Heart left ventricle (tissue), 16 donors: Measurements from ENCODE around the gene MYBL2. TPM values are rescaled to one million over a fixed set of nuclear protein-coding genes. Genes with fewer than 3 reads are reported as not detected.

Experiments
- ATAC-seq, 4 donors: fragments of 200-7000 bp; cut with Tn5 transposase; one replicate each; pipeline ENCODE4 v1.9.1; 2020 to 2022; ENCODE audit warnings: moderate library complexity in 4 of 4, mild to moderate bottlenecking in 3 of 4, moderate number of reproducible peaks in 1 of 4
- DNase-seq, 5 donors: peaks; one replicate each; pipeline ENCODE4 v3.0.0-alpha.2; 2020
- H3K27ac ChIP-seq, 12 donors: fragments of 200-600 bp; sonication (generic) in 4 of 12; one replicate each; pipeline versions ENCODE4 v1.5.0 to v1.8.0; 2016 to 2022; ENCODE audit warnings: mild to moderate bottlenecking in 2 of 12
- H3K27me3 ChIP-seq, 9 donors: fragments of 200-600 bp; sonication (generic) in 2 of 9; one replicate each; pipeline versions ENCODE4 v1.5.1 to v1.8.0; 2016 to 2022; ENCODE audit warnings: mild to moderate bottlenecking in 3 of 9
- H3K36me3 ChIP-seq, 9 donors: fragments of 200-600 bp; sonication (generic) in 2 of 9; one replicate each; pipeline versions ENCODE4 v1.5.0 to v1.8.0; 2018 to 2022; ENCODE audit warnings: mild to moderate bottlenecking in 2 of 9
- H3K4me1 ChIP-seq, 12 donors: fragments of 200-600 bp; sonication (generic) in 4 of 12; one replicate each; pipeline versions ENCODE4 v1.5.0 to v1.8.0; 2016 to 2022; ENCODE audit warnings: mild to moderate bottlenecking in 3 of 12
- H3K4me3 ChIP-seq, 12 donors: fragments of 200-600 bp; sonication (generic) in 4 of 12; one replicate each; pipeline versions ENCODE4 v1.5.0 to v1.8.0; 2017 to 2022; ENCODE audit warnings: mild to moderate bottlenecking in 9 of 12, moderate library complexity in 4 of 12
- H3K9me3 ChIP-seq, 12 donors: fragments of 200-600 bp; sonication (generic) in 4 of 12; one replicate each; pipeline versions ENCODE4 v1.5.0 to v1.8.0; 2016 to 2022; ENCODE audit warnings: mild to moderate bottlenecking in 1 of 12
- POLR2A ChIP-seq, 2 donors: fragments of 450-650 bp; IDR thresholded peaks; one replicate each; pipeline ENCODE4 v1.6.1; 2017; ENCODE audit warnings: antibody characterized with exemption in 2 of 2, mild to moderate bottlenecking in 2 of 2, moderate library complexity in 2 of 2
- WGBS, 4 donors: extraction: QIAGEN DNeasy Blood & Tissue Kit in 2 of 4; methylation state at CpG; one replicate each; pipeline versions ENCODE4 v1.1.5 to v1.1.7; 2013 to 2018; 5-methylcytosine and 5-hydroxymethylcytosine counted together
- intact Hi-C, 10 donors: fragments of 100-400 bp; cut with DNase I; formaldehyde crosslinking; loops; one replicate each; pipeline versions ENCODE4 v1.11.1 to v1.14.2; 2022
- polyA plus RNA-seq, 2 donors: library from polyadenylated mRNA; stranded (reverse); fragments of 200-250 nt; gene quantifications; one replicate each; pipeline ENCODE4 v1.2.3, GENCODE V29; 2013
- total RNA-seq, 9 donors: library from RNA; depleted of rRNA in 2 of 9; stranded (reverse); fragments of >200 nt in 2 of 9; fragmentation: NEBNext Ultra II Directional in 3 of 9; extraction: Animal tissue kit (Norgen Biotek cat#: 25700) in 3 of 9; gene quantifications; one replicate each; pipeline versions ENCODE4 v1.1.0 to v1.2.4, GENCODE V29; 2016 to 2023
- TF ChIP-seq, protein P1 (sequence below), 12 donors: fragments of 200-600 bp; sonication (generic) in 4 of 12; IDR thresholded peaks; one replicate each; pipeline versions ENCODE4 v1.5.0 to v1.8.0; 2018 to 2022; ENCODE audit warnings: antibody characterized with exemption in 12 of 12, mild to moderate bottlenecking in 5 of 12
- donor health status: ischemic (EF 13 %, LVEDD 7.1; RV severe dilation, severe dysfunction).
- donor health status: healthy with polysubstance abuse.
- donor health status: DM: no; HTN: yes; CAD: no.
- donor health status: DM: no; HTN: no; CAD: no.
- donor health status: ischemic (EF 25% LVEDD 6.9; RV normal size, moderate dysfunction).
- donor health status: ischemic (EF 25% LVEDD 5.7; RV mildly dilated, moderate dysfunction).
- donor health status: healthy.
- donor health status: DM: yes; HTN: yes; CAD: no.
- donor health status: ischemic (EF 35%, LVEDD 5.7; RV mildly dilated, moderate dysfunction).
- donor health status: nonischemic (EF 11% LVEDD 7.7; RV severe dilation, severe dysfunction).
- donor health status: DM: yes; HTN: yes; CAD: no.
- donor health status: PGD.
- donor health status: ischemic (EF 29% LVEDD 5.4; RV normal size, mild dysfunction).
- donor health status: nonischemic (EF 23%, LVEDD 6.1; RV moderate dilation, normal function).

Gene MYBL2
- total and polyA plus RNA-seq, 11 donors: 0.07 to 7.9 (median 0.17) TPM; not detected in 2

GRCh38 chr20:43750774-43751166 lies 83.9 kb downstream of the MYBL2 start:
- Histone ChIP-seq H3K4me1 (peaks cover 0 to 29% (median 0%) of the 10 kb centered on the region in 12 donors), H3K9me3 (no peaks in the 10 kb centered on the region), H3K36me3 (no peaks in the 10 kb centered on the region), H3K4me3 (no peak overlapping the region), H3K27me3 (peaks cover 0 to 46% (median 0%) of the 10 kb centered on the region in 9 donors), H3K27ac (no peak overlapping the region)
- TF ChIP-seq, protein P1, sequence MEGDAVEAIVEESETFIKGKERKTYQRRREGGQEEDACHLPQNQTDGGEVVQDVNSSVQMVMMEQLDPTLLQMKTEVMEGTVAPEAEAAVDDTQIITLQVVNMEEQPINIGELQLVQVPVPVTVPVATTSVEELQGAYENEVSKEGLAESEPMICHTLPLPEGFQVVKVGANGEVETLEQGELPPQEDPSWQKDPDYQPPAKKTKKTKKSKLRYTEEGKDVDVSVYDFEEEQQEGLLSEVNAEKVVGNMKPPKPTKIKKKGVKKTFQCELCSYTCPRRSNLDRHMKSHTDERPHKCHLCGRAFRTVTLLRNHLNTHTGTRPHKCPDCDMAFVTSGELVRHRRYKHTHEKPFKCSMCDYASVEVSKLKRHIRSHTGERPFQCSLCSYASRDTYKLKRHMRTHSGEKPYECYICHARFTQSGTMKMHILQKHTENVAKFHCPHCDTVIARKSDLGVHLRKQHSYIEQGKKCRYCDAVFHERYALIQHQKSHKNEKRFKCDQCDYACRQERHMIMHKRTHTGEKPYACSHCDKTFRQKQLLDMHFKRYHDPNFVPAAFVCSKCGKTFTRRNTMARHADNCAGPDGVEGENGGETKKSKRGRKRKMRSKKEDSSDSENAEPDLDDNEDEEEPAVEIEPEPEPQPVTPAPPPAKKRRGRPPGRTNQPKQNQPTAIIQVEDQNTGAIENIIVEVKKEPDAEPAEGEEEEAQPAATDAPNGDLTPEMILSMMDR (IDR thresholded peaks at IDR 0.05): no peak
- no peak for TF ChIP-seq POLR2A (IDR thresholded peaks at IDR 0.05)
- no peak for ATAC-seq
- intact Hi-C loops: loop anchor here in 5 of 10 donors (1.0 to 10.0 kb wide), 7 partner anchors 82 to 444 kb away; no protein-coding TSS in a partner anchor
- no peak for DNase-seq

DNA sequence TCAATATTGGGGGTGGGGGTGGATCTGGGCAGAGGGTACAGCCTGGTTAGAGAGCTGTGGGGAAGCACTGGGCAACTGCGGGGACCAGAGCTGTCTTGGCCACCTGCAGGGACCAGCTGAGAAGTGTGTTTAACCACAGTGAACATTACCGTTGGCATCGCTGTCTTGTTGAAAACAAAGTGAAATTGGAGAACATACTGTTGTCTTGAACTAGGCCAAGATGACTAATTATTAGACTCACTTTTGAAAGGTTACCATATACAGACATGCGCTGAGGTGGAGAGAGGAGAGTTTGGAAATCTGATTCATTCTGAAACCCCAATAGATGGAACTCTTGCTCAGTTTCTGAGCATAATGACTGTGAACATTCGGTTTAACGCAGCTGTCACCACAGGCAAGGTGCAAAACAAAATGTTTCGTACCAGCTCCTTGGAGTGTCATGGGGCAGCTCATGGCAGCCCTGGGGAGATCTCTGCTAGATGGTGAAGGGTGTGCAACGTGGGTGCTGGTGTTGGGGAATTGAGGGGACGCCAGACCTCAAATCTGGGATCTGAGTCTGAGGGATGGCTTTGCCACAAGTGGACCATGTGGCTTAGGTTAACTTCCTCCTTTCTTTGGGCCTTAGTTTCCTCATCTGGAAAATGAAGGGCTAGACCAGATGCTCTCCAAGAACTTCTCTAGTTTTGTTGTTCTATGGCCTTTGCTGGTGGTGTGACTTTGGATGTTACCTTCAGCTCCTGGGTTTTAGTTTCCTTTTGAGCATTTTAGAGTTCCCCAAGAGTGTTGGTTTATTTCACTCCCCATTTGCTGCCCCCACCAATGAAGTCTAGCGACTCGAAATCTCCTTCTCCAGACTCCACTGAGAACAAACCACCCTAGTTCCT lies 84.5 kb downstream of the MYBL2 start:
- no peak for DNase-seq
- intact Hi-C loops: loop anchor here in 5 of 10 donors (2.0 to 10.0 kb wide), 6 partner anchors 81 to 443 kb away; no protein-coding TSS in a partner anchor
- Histone ChIP-seq H3K36me3 (no peaks in the 10 kb centered on the region), H3K4me1 (peaks cover 0 to 29% (median 0%) of the 10 kb centered on the region in 12 donors), H3K4me3 (no peak overlapping the region), H3K27ac (no peak overlapping the region), H3K9me3 (no peaks in the 10 kb centered on the region), H3K27me3 (peaks cover 0 to 40% (median 0%) of the 10 kb centered on the region in 9 donors)
- 76 to 82% (median 79%) methylated on average over 11 of the region's 11 CpGs for WGBS, 4 donors
- ATAC-seq: no peak
- TF ChIP-seq, protein P1 (IDR thresholded peaks at IDR 0.05): no peak
- no peak for TF ChIP-seq POLR2A (IDR thresholded peaks at IDR 0.05)

DNA sequence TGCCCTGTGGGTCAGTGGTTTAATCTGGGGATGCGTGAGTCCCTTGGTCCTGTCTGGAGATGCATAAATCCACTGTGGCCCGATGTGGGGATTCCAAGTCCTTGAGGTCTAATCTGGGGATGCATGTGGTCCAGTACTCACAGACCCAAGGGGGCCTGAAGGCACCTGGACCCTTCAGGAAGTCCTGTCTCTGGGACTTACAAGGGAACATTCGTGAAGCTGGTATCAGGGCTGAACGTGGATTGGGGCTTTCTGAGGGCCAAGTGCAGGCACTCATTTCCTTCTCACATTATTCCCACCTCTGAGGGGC lies 85.1 kb downstream of the MYBL2 start:
- Histone ChIP-seq H3K9me3 (no peaks in the 10 kb centered on the region), H3K4me1 (peaks cover 0 to 29% (median 0%) of the 10 kb centered on the region in 12 donors), H3K27me3 (peaks cover 0 to 40% (median 0%) of the 10 kb centered on the region in 9 donors), H3K4me3 (no peak overlapping the region), H3K27ac (no peak overlapping the region), H3K36me3 (no peaks in the 10 kb centered on the region)
- 64 to 81% (median 75%) methylated on average over 3 to 4 of the region's 4 CpGs for WGBS, 4 donors
- TF ChIP-seq, protein P1 (IDR thresholded peaks at IDR 0.05): no peak
- no peak for TF ChIP-seq POLR2A (IDR thresholded peaks at IDR 0.05)
- DNase-seq (no peak), ATAC-seq (no peak)
- intact Hi-C loops: loop anchor here in 4 of 10 donors (5.0 to 10.0 kb wide), 4 partner anchors 80 to 443 kb away; no protein-coding TSS in a partner anchor

- H3K27me3 ChIP-seq: peaks cover 0 to 40% (median 0%) of the 10 kb centered on the region in 9 donors
- no peaks in the 10 kb centered on the region for H3K36me3 ChIP-seq
- TF ChIP-seq POLR2A (IDR thresholded peaks at IDR 0.05): no peak
- TF ChIP-seq, protein P1 (IDR thresholded peaks at IDR 0.05): no peak
- no peak overlapping the region for H3K4me3 ChIP-seq
- DNase-seq (peak in 4 of 5 donors; percentile 19 to 67 (median 38)), ATAC-seq (peak; percentile 24 to 77 (median 55))
- no peak overlapping the region for H3K27ac ChIP-seq
- intact Hi-C loops: loop anchor here in 4 of 10 donors (5.0 to 10.0 kb wide), 4 partner anchors 80 to 442 kb away; no protein-coding TSS in a partner anchor
- H3K9me3 ChIP-seq: no peaks in the 10 kb centered on the region
- H3K4me1 ChIP-seq: peaks cover 0 to 29% (median 0%) of the 10 kb centered on the region in 12 donors
- WGBS, 4 donors: 70 to 84% (median 75%) methylated on average over 13 of the region's 13 CpGs
Measured at GRCh38 chr20:43752561-43753301, 85.8 kb downstream of the MYBL2 start.
